ENCODE data around the gene FTCD. TPM values are rescaled to one million over a fixed set of nuclear protein-coding genes. Genes with fewer than 3 reads are reported as not detected.

Gene FTCD
- total and polyA plus RNA-seq, 2 of the 4 experiments (the other 2 are of a cell fraction) = 0.55 TPM; not detected in 1

GRCh38 chr21:46095814-46096595 lies 59.4 kb downstream of the FTCD start (continued):
- TF ChIP-seq USF2 (IDR thresholded peaks at IDR 0.05; ENCODE audit: low read depth, low read length) = no peak
- no peak for TF ChIP-seq SMC3 (IDR thresholded peaks at IDR 0.05; ENCODE audit: low read depth, low read length)
- TF ChIP-seq ELK1 (IDR thresholded peaks at IDR 0.05; ENCODE audit: borderline replicate concordance, low read depth, low read length) = no peak
- no peak for TF ChIP-seq RAD21 (IDR thresholded peaks at IDR 0.05; ENCODE audit: low read length)
